GM19467 (cell line): ENCODE results near the gene EPB41L2.

Source experiments
- ATAC-seq: cut with Tn5 transposase; IDR thresholded peaks from one replicate; pipeline ENCODE4 v1.9.1; 2021; ENCODE audit warnings: mild to moderate bottlenecking, moderate library complexity; ENCODE audit not compliant: unreplicated experiment

EPB41L2 gene

DNA sequence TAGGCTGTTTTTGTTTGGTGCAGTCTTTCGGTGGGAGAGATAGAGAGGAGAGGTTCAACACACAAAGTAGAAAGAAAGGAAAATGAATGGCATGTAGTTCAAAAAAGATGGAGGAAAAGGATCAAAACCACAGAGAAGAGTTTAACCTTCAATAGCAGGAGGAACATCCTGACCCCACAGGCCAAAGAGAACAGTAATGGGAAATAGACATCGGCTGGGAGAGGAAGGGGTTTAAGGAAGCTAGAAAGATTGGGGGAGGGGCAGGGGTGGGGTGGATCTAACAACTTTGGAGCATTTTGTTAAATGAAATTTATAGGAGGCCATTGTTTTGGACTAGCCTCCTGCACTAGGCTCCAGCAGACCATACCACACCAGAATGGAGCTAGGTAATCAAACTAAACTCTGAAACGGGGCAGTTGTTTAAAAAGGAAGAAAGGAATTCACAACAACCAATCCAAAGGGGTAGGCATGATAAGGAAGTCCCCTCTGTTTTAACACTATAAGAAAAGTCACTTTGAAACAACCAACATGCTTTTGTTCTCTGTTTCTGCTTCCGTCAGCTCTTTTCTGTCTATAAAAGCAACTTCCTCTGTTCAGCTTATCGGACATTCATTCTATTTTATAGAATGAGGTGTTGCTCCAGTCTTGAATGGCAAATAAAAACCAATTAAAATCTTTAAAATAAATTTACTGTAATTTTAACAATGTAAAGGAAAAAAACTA lies 82.6 kb downstream of the EPB41L2 start:
- ATAC-seq = no peak

DNA sequence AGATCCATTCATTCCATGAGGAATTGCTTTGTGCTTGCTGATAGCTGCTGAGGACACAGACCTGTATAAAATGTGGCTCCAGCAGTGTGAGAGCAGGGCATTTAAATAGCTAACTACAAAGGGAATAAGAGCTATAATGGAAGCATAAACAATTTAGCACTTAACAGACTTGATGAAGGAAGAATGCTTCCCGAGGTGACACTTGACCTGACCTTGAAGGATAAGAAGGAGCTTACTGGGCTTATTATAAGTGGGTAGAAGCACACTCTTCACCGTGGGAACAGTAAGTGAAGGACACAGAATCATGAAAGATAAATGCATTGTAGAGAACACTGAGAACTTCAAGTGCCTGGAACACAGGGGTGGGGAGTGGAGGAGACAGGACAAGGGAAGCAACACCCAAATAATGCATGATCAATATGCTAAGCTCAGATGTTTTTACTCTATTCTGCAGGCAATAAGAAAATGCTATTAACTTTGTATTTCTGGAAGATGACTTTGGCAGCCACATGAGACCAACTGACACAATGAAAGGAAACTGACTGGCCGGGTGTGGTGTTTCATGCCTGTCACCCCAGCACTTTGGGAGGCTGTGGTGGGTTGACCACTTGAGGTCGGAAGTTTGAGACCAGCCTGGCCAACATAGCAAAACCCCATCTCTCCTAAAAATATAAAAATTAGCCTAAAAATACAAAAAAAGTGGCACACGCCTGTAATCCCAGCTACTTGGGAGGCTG lies 84.2 kb downstream of the EPB41L2 start:
- ATAC-seq = no peak

GRCh38 chr6:130978180-130978579 lies 84.9 kb downstream of the EPB41L2 start:
- no peak for ATAC-seq

- ATAC-seq = no peak
Measured at GRCh38 chr6:130975325-130975724, 87.7 kb downstream of the EPB41L2 start.

- ATAC-seq = no peak
Measured at GRCh38 chr6:130973521-130974277, 89.3 kb downstream of the EPB41L2 start.

GRCh38 chr6:130971504-130971903 lies 91.5 kb downstream of the EPB41L2 start:
- ATAC-seq = no peak

DNA sequence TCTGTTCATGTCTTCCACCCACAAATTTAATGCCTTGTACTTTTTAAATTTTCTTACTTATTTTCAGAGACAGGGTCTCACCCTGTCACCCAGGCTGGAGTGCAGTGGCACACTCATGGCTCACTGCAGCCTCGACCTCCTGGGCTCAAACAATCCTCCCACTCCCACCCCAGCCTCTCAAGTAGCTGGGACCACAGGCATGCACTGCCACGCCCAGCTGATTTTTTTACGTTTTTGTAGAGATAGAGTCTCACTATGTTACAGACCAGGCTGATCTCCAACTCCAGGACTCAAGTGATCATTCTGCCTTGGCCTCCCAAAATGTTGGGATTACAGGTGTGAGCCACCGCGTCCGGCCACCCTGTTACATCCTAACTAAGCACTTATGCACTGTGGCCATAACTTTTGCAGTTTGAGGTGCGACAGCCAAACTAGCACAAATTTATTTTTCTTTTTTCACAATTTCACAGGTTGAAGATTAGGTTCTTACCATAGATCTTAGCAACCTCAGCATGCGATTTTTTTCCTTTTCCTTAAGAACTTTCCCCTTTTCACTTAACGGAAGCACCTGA lies 92.1 kb downstream of the EPB41L2 start:
- ATAC-seq = no peak

- no peak for ATAC-seq
Measured at GRCh38 chr6:130969791-130970491, 93.1 kb downstream of the EPB41L2 start.

- no peak for ATAC-seq
Measured at GRCh38 chr6:130969166-130969565, 93.9 kb downstream of the EPB41L2 start.

DNA sequence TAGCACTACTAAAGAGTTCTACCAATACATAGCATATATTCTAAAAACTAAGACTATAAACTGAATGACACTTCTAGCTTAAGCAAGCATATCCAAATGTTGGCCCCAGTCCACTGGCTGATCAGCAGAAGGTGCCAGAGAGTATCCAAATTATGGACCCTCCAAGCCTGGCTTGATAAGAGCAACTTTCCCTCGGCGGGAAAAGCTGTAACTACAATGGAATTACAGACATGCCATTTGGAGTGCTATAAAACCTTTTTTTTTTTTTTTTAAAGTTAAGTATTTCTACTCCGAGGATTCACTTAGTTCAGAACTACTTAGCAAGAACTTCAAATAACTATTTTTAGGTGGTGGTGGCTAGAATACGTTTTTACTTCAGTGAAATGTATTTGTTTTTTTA lies 94.6 kb downstream of the EPB41L2 start:
- no peak for ATAC-seq

- ATAC-seq = no peak
Measured at GRCh38 chr6:130967502-130968445, 95.3 kb downstream of the EPB41L2 start.

DNA sequence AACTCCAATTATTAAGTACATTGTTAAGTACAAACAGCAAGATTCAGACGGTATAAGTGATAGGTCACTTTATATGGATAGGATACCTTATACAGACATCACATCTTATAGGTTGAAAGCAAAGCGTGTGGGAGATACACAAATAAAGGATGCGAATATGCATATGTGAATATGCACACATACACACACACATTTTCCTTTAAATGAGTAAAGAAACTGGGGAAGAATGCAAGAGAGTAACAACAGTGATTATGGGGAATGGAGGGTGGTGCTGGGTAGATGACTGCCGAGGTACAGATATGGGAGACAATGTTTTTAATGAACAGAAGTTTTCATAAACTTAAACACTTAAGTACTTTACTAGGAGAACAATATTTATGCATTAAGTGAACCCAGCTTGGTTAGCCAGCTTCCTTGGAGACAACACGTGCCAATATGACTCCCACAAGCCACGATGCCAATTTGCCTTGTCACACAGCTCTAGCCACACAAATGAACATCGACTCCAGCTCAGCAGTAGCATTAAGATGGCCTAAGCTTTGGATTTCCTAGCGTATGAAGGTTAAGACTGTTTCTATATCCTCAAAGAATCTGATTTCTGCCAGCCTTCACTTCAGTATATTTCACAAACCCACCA lies 96.6 kb downstream of the EPB41L2 start:
- no peak for ATAC-seq

GRCh38 chr6:130965656-130966055 lies 97.4 kb downstream of the EPB41L2 start:
- ATAC-seq = no peak

DNA sequence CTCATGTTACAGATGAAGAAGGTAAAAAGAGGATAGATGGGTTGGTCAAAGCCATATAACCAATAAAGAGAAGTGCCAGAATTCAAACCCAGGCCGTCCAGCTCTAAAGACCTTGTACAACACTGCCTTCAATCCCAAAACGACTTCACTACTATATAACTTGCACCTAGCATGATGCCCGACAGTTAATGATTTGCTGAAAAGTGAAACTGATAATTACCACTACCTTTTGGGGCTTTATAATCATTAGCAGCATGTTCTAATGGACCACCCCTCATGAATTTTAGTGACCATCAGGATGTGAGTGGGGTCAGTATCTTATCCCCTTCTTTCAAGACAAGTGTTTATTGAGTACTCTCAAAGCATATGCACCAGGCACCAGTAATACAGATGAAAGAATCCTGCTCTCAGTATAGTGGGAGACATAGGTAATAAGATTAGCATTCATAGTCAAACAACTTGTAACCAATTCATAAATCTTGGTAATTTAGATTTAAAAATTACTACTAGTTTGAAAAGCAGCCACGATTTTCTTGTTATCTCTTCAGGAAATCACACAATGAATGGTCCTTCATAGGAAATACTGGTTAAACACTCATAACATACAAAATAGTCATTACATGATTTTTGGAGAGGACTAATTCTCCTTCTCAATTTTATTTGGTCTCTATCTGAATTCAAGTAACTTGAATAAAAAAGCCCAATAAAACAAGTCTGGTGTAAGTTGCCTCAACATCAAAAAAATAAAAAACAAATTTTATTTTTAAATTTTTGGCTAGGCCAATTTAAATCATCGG lies 98.0 kb downstream of the EPB41L2 start:
- no peak for ATAC-seq

DNA sequence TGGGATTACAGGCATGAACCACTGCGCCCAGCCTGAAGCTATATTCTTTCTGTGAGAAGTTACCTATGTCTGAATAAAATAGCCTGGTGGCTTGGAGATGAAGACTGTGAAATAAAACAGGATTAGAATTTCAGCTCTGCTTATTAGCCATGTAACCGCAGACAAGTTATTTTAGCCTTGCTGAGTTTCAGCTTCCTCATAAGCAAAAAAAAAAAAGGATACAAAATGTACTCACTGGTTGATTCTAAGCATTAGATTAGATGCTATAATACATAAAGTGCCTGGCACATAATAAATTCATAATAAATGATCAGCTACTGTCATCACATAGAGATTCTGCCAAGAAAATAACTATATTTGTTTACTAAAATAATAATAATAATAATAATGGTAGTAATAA lies 98.8 kb downstream of the EPB41L2 start:
- ATAC-seq = no peak

DNA sequence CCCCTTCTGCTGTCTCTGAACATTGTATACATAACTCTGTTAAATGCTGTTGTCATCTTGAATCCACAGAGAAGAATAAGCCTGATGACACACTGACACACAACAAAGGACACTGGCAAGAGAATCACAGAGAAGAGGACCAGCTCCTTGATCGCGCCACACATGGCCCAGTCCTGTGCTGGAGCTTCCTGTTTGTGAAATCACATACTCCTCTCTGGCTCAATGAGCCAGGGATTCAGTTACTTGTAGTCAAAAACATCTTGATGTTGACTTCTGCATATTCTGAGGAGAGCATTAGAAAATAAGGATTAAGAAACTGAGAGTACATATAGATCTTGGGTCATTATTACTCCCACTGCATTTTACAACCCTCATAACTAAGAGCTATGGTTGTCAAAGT lies 100.1 kb downstream of the EPB41L2 start:
- ATAC-seq = no peak

DNA sequence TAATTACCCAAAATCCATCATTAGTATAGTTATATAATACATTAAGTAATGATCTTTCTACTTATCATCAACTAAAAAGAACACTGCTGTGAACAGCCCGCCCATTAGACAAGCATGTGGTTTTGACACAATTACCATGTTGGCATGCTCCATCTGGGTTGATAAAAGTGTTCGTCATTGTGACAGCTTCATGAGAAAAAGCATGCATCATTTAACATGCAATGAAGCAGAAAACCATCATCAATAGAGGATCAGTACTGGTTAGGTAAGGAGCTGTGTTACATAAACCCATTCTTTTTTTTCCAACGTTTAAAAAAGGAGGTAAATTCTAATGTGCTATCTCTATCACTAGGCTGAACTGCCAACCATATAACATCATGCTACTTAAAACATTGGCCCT lies 101.9 kb downstream of the EPB41L2 start:
- ATAC-seq = no peak

DNA sequence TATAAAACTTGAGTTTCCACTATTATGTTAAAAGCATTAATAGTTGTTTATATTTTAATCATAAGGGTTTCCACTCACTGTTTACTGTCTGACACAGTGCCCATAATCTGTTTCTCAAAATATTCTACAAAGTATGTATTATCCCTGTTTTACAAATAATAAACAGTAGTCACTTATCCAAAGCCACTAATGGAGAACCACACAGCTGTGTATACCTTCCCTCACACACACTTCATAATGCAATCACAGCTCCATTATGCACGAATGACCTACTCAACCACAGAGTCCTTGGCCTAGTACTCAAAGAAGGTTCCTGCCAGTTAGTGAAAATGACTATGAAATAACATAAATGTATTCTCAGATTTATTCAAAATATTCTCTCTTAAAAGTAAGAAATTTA lies 103.1 kb downstream of the EPB41L2 start:
- no peak for ATAC-seq
